Measurements from ENCODE around the gene DNAJC16.
A peak's percentile ranks its signal among the peaks of the same experiment; 100 is the strongest.

Gene DNAJC16

GRCh38 chr1:15524283-15525049 is 2.2 kb upstream of the DNAJC16 start:
- ChIA-PET POLR2A (ENCODE audit: low non-redundant PET) (no interaction called here), CTCF (interaction anchor here (0.6 kb wide), 1 partner anchor 1026 kb away, joined by 3 read pairs; no protein-coding TSS in a partner anchor)
- peak; percentile 92 for DNase-seq (ENCODE audit: low spot score)
- H3K27ac ChIP-seq = peak overlapping the region; percentile 88
- no peak for TF ChIP-seq CTCF (conservative IDR thresholded peaks at IDR 0.05; ENCODE audit: low read depth)

- POLR2A ChIA-PET (ENCODE audit: low non-redundant PET) = interaction anchor here (0.5 kb wide), 1 partner anchor 156 kb away, joined by 3 read pairs; no protein-coding TSS in a partner anchor
- TF ChIP-seq CTCF (conservative IDR thresholded peaks at IDR 0.05; ENCODE audit: low read depth) = no peak
- H3K27ac ChIP-seq = peak overlapping the region; percentile 88
- CTCF ChIA-PET = interaction anchor here (0.6 kb wide), 1 partner anchor 1027 kb away, joined by 3 read pairs; no protein-coding TSS in a partner anchor
- DNase-seq (ENCODE audit: low spot score) = peak; percentile 99
These were observed 1.3 kb upstream of the DNAJC16 start for GRCh38 chr1:15525050-15526020.

GRCh38 chr1:15526021-15526489 is 593 bp upstream of the DNAJC16 start:
- H3K27ac ChIP-seq = peak overlapping the region; percentile 89
- ChIA-PET CTCF (no interaction called here), POLR2A (ENCODE audit: low non-redundant PET) (no interaction called here)
- TF ChIP-seq CTCF (conservative IDR thresholded peaks at IDR 0.05; ENCODE audit: low read depth) = no peak
- no peak for DNase-seq (ENCODE audit: low spot score)

GRCh38 chr1:15531003-15531402 is 4.4 kb downstream of the DNAJC16 start:
- ChIA-PET CTCF (no interaction called here), POLR2A (ENCODE audit: low non-redundant PET) (no interaction called here)
- no peak for DNase-seq (ENCODE audit: low spot score)
- no peak for TF ChIP-seq CTCF (conservative IDR thresholded peaks at IDR 0.05; ENCODE audit: low read depth)
- no peak overlapping the region for H3K27ac ChIP-seq

- TF ChIP-seq CTCF (conservative IDR thresholded peaks at IDR 0.05; ENCODE audit: low read depth) = no peak
- H3K27ac ChIP-seq = no peak overlapping the region
- POLR2A ChIA-PET (ENCODE audit: low non-redundant PET) = no interaction called here
- CTCF ChIA-PET = no interaction called here
- no peak for DNase-seq (ENCODE audit: low spot score)
These were observed 5.0 kb downstream of the DNAJC16 start for GRCh38 chr1:15531682-15532081.

- ChIA-PET POLR2A (ENCODE audit: low non-redundant PET) (no interaction called here), CTCF (no interaction called here)
- no peak for TF ChIP-seq CTCF (conservative IDR thresholded peaks at IDR 0.05; ENCODE audit: low read depth)
- DNase-seq (ENCODE audit: low spot score) = peak; percentile 13
- H3K27ac ChIP-seq = no peak overlapping the region
These were observed 12.1 kb downstream of the DNAJC16 start for GRCh38 chr1:15538771-15539170.

Data from RWPE1 (cell line).